Testis (tissue), 3 donors: ENCODE data around the gene MAGI1. TPM values are rescaled to one million over a fixed set of nuclear protein-coding genes. Genes with fewer than 3 reads are reported as not detected.

Source experiments
- DNase-seq: peaks from one replicate; pipeline ENCODE4 v3.0.0-alpha.2; 2019
- H3K27ac ChIP-seq, 2 donors: fragments of 200-600 bp; sonication (generic); one replicate each; pipeline ENCODE4 v1.5.1; 2019
- H3K27me3 ChIP-seq: fragments of 200-600 bp; sonication (generic); one replicate; pipeline ENCODE4 v1.5.1; 2019
- H3K36me3 ChIP-seq: fragments of 200-600 bp; sonication (generic); one replicate; pipeline ENCODE4 v1.5.1; 2017; ENCODE audit warnings: low read depth; ENCODE audit errors: missing control alignments
- H3K4me1 ChIP-seq: fragments of 200-600 bp; sonication (generic); one replicate; pipeline ENCODE4 v1.5.1; 2019
- H3K4me3 ChIP-seq, 2 donors: fragments of 200-600 bp; sonication (generic); one replicate each; pipeline ENCODE4 v1.5.1; 2017 to 2019
- H3K9me3 ChIP-seq: fragments of 200-600 bp; sonication (generic); one replicate; pipeline ENCODE4 v1.5.1; 2017
- CTCF ChIP-seq, 3 experiments: fragments of 450-650 bp in 2 of 3; fragments of 200-600 bp in 1 of 3; sonication (generic) in 1 of 3; IDR thresholded peaks; one replicate each; pipeline ENCODE4 v1.5.1; 2016 to 2019; ENCODE audit warnings: antibody characterized with exemption in 3 of 3, mild to moderate bottlenecking in 2 of 3, moderate library complexity in 1 of 3
- POLR2A ChIP-seq: fragments of 450-650 bp; IDR thresholded peaks from one replicate; pipeline ENCODE4 v1.6.1; 2017; ENCODE audit warnings: antibody characterized with exemption, mild to moderate bottlenecking, moderate library complexity
- WGBS, 2 donors: methylation state at CpG; one replicate each; pipeline ENCODE4 v1.1.5; 2018; 5-methylcytosine and 5-hydroxymethylcytosine counted together
- intact Hi-C: fragments of 100-400 bp; cut with DNase I; formaldehyde crosslinking; loops from one replicate; pipeline ENCODE4 v1.15.1; 2023; ENCODE audit warnings: low total_unique reads
- polyA plus RNA-seq: library from polyadenylated mRNA; stranded (reverse); fragments of 350-450 nt; fragmentation: Illumina TruSeq; extraction: RNeasy Lipid Tissue Mini Kit (QIAGEN cat#74804); gene quantifications from one replicate; pipeline ENCODE4 v1.2.3, GENCODE V29; 2014; ENCODE audit warnings: low read depth, low replicate concordance; ENCODE audit not compliant: insufficient read depth
- total RNA-seq, 2 donors: library from RNA; depleted of rRNA; stranded (reverse); fragments of >200 nt; gene quantifications; one replicate each; pipeline ENCODE4 v1.2.3, GENCODE V29; 2016

Gene MAGI1
- total and polyA plus RNA-seq, 3 donors from 2014 or later: 55.4 to 60.4 (median 56.1) TPM

- Histone ChIP-seq H3K27ac (no peak overlapping the region), H3K27me3 (no peaks in the 10 kb centered on the region), H3K9me3 (no peaks in the 10 kb centered on the region), H3K36me3 (no peaks in the 10 kb centered on the region), H3K4me3 (no peak overlapping the region), H3K4me1 (no peaks in the 10 kb centered on the region)
- DNase-seq: no peak
- WGBS, 2 donors: 81 to 85% methylated on average over 4 of the region's 4 CpGs
- TF ChIP-seq POLR2A (no peak), CTCF (IDR thresholded peaks at IDR 0.05) (no peak)
- intact Hi-C loops: no loop called here
Measured at GRCh38 chr3:65354880-65355279, 683.8 kb downstream of the MAGI1 start.

- DNase-seq: no peak
- no peaks in the 10 kb centered on the region for H3K4me1 ChIP-seq
Measured at GRCh38 chr3:65352951-65353350, 685.8 kb downstream of the MAGI1 start.

DNA sequence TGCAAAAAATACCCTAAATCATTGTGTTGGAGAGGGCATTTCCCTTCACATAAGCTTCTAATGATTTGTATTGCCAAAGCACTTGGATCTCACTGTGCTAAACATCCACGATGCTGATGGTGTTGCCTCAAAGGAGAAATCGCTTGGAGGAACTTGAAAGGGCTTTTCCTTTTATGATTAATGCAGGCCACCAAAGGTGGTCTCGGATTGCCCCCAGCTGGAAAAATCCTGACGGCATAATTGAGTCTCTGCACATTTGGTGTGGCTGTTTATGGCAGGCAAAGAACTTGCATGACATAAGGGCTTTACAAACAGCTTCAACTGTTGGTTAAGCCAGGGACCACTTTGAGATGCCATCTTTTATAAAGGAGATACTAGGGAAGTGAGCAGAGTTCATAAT lies 687.0 kb downstream of the MAGI1 start:
- DNase-seq: no peak
- Histone ChIP-seq H3K27ac (no peak overlapping the region), H3K4me1 (no peaks in the 10 kb centered on the region), H3K9me3 (no peaks in the 10 kb centered on the region), H3K36me3 (no peaks in the 10 kb centered on the region), H3K27me3 (no peaks in the 10 kb centered on the region), H3K4me3 (no peak overlapping the region)
- intact Hi-C loops: no loop called here
- no peak for TF ChIP-seq CTCF (IDR thresholded peaks at IDR 0.05)
- TF ChIP-seq POLR2A: no peak
- WGBS, 2 donors: 77 to 84% methylated on average over 4 of the region's 4 CpGs

More at GRCh38 chr3:65352951-65353350, 685.8 kb downstream of the MAGI1 start:
- no peaks in the 10 kb centered on the region for H3K27me3 ChIP-seq
- no peaks in the 10 kb centered on the region for H3K9me3 ChIP-seq
- TF ChIP-seq POLR2A (no peak), CTCF (IDR thresholded peaks at IDR 0.05) (no peak)
- WGBS, 2 donors: 74 to 77% methylated on average over 2 of the region's 2 CpGs
- intact Hi-C loops: no loop called here
- no peak overlapping the region for H3K27ac ChIP-seq
- no peak overlapping the region for H3K4me3 ChIP-seq
- no peaks in the 10 kb centered on the region for H3K36me3 ChIP-seq

DNA sequence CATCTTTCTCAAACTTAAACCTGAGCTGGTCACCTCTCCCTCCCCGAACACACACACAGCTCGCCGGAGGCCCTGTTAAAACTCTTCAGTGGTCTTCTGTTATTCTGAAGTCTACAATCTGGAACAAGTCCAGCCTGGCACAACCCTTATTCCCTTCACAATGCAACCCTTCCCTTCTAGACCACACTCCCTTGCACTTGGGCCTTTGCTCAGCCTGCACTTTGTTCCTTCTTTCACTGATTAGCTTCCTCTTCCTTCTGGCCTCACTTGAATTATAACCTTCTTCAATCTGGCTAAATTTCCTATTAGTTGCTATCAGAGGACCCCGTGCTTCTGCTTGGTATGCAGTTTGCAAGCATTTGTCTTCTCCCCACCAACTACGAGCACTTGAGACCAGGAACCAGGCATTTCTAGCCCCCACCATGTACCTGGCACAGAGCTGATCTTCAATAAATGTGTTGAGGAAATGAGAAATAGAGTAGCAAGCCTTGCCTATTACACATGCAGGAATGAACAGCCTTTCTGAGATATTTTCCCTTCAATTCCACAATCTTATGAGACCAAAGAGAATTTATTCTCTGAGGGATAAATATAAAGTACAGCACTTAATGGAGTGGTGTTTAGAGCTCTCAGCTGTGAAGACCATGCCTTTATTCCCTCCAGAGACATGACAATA lies 687.8 kb downstream of the MAGI1 start:
- no peak for TF ChIP-seq POLR2A
- TF ChIP-seq CTCF (IDR thresholded peaks at IDR 0.05): no peak
- intact Hi-C loops: no loop called here
- no peak overlapping the region for H3K27ac ChIP-seq

DNA sequence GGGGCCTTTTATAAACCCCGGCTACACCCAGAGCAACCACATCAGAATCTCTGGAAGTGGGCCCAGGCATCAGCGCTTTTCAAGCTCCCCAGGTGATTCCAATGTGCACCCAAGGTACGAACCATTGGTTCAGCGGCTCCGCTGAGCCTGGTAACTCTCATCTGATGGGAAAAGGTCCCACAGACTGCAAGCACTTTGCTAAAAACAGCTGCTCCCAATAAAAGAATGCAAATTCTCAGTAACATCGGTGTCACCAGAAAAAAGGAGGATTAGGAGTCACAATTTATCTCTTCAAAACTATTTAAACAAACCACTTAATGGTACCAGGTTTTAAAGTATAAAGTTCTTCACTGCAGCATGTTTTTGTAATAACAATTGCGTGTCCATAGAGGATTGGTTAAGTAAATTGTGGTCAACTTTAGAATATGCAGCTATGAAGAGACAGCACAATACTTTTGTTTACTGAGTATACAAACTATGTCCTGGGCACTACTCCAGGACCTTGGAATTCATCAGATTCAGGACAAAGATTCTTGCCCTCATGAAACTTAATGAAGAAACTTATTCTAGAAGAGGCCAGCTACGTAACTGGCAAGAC lies 690.2 kb downstream of the MAGI1 start:
- DNase-seq: no peak
- Histone ChIP-seq H3K27me3 (no peaks in the 10 kb centered on the region), H3K36me3 (no peaks in the 10 kb centered on the region), H3K4me1 (no peaks in the 10 kb centered on the region), H3K27ac (no peak overlapping the region), H3K4me3 (no peak overlapping the region), H3K9me3 (no peaks in the 10 kb centered on the region)
- TF ChIP-seq CTCF (IDR thresholded peaks at IDR 0.05): no peak
- TF ChIP-seq POLR2A: no peak
- WGBS, 2 donors: 70 to 77% methylated on average over 8 of the region's 8 CpGs
- intact Hi-C loops: no loop called here

More for the DNA sequence above, 687.8 kb downstream of the MAGI1 start:
- Histone ChIP-seq H3K4me3 (no peak overlapping the region), H3K27me3 (no peaks in the 10 kb centered on the region), H3K4me1 (no peaks in the 10 kb centered on the region), H3K36me3 (no peaks in the 10 kb centered on the region), H3K9me3 (no peaks in the 10 kb centered on the region)
- 77 to 87% methylated on average over 5 of the region's 5 CpGs for WGBS, 2 donors
- no peak for DNase-seq
